DMS79 treated with DMSO at 0.1 percent for 48 hours (cell line): Measurements from ENCODE around the gene GRB2.
"Not testable (repeated sequence)": the region's sequence is repeated elsewhere in the genome, so short reads cannot be mapped to it uniquely, and the experiment has no call there.

Experiments used
- DNase-seq: peaks from one replicate; lab custom pipeline; 2025; lab: John Stamatoyannopoulos, UW

Gene GRB2

DNA sequence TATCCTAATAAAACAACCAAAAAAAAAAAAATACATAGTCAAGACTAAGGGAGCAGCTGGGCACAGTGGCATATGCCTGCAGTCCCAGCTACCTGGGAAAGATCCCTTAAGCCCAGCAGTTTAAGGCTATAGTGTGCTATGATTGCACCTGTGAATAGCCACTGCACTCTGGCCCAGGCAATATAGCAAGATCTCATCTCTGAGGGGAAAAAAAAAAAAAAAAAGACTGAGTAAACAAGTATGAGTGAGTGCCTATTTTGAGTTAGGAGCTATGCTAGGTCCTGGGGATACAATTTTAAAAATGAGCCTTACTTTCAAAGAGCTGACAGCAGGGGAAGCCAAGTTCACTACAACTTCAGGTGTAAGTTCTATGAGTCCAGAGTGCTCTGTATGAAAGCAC, 55.4 kb downstream of the GRB2 start:
- DNase-seq = no peak

- DNase-seq = no peak
Observed at GRCh38 chr17:75349589-75349988, 55.9 kb downstream of the GRB2 start.

DNA sequence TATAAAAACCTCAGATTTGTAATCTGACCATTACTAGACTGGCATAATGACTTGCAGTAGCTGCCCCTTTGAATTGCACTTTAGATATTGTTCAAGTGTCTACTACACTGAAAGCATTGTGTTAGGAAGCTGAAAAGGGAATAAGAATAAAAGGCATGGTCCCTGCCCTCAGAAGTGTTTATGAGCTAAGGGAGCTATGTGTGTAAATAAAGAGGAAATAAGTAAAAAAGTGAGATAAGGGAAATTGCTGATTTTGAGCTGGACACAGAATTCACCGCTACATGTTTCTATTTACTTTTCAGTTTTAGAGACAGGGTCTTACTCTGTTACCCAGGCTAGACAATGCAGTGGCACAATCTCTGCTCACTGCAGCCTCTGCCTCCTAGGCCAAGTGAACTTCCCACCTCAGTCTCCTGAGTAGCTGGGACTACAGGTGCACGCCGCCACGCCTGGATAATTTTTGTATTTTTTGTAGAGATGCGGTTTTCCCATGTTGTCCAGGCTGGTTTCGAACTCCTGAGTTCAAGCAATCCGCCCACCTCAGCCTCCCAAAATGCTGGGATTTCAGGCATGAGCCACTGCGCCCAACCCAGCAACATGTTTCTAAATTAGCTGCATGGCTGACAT, 57.0 kb downstream of the GRB2 start:
- peak; percentile 24 for DNase-seq

DNA sequence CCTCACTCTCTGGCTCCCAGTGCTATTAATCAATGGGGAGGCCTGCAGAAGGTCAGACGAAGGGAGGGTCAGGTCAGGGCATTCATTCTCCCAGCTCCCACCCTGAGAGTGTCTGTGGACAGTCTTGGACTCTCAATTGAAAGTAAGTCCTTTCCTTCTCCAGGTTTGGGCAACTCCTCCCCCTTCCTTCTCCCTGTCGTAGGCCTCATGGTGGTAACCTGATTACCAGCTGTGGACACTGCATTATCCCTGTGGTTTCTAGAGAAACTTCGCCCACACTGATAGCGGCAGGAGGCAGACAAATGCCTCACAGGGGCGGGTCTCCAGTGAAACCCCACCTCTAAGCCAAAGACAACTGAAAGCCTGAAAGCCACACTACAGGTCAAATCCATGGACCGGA, 58.6 kb downstream of the GRB2 start:
- no peak for DNase-seq

DNA sequence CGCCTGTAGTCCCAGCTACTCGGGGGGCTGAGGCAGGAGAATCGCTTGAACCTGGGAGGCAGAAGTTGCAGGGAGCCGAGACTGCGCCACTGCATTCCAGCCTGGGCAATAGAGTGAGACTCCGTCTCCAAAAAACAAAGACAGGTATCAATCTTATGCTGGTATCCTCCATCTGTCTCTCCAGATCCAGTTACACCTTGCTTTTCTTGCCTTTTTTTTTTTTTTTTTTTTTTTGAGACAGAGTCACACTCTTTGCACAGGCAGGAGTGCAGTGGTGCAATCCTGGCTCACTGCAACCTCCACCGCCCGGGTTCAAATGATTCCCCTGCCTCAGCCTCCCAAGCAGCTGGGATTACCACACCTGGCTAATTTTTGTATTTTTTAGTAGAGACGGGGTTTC, 59.1 kb downstream of the GRB2 start:
- not testable (repeated sequence) for DNase-seq

- no peak for DNase-seq
Observed at GRCh38 chr17:75345514-75346167, 59.8 kb downstream of the GRB2 start.

DNA sequence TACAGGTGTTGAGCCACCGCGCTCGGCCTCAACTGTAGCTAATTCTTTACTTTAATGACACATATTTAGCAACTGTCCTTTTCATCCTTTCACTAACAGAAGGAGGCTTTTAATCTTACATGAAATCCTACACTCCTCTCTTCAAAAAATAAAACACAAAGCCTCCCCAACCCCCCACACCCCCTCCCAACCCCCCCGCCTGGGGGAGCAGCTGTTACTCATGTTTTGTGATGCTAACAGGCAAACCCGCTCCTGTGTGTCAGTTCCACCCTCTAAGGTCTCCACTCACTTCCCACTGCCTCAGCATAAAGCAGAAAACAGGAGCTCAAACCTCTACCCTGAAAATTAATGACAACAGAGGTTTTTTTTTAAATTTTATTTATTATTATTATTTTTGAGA, 60.8 kb downstream of the GRB2 start:
- DNase-seq = no peak

- DNase-seq = no peak
Observed at GRCh38 chr17:75342996-75343395, 62.5 kb downstream of the GRB2 start.

- DNase-seq = no peak
Observed at GRCh38 chr17:75341784-75342486, 63.5 kb downstream of the GRB2 start.

DNA sequence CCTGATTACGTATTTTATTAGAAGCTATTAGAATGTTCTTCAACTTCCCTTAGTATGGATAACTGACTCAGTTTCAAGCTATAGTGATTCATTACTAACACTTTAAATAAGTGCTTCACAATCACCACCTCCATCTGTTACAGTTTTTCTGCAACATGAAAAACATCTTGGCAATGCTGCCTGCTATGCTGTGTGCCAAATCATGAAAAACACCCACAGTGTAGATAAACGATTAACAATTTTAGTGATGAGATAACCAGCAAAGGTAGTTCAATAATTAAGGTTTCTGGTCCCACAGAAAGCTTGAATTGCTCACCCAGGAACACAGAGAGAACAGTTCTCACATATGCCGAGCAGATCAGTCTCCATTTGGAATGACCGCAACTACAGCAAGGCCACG, 64.8 kb downstream of the GRB2 start:
- DNase-seq = no peak

DNA sequence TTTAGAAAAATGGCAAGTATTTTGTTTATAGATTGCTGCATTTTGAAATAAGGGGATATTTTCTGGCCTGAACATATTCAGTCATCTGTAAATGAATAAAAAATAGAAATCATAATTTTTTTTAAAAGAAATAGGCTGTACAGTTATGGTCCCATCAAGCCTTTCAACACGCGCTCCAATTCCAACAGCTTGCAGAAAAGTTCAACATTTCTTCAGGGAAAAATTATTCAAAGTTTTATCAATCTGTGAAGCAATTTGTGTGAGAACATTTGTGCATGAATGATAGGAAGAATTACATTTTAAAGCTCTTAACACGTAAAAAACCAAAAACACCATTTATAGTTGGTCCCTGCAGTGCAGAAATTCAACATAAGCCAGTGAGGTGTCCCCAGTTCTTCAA, 65.5 kb downstream of the GRB2 start:
- DNase-seq = no peak

DNA sequence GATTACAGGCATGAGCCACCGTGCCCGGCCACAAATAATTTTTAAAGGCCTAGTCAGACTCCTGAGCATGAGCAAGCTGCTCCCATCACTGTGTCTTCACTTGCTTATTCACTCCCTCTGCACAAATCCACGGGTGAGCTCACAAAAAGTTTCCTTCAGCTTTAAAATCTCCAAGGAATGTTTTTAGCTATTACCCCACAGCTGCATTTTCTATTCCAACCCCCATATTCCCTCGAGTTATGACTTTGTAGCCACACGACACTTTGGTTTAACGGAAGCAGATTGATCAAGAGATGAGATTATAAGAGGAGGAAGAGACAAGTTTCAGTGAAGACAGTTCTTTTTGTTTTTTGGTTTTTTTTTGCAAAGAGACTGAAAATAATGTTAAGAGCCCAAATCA, 67.1 kb downstream of the GRB2 start:
- DNase-seq = no peak

GRCh38 chr17:75335315-75335714, 70.2 kb downstream of the GRB2 start:
- no peak for DNase-seq

DNA sequence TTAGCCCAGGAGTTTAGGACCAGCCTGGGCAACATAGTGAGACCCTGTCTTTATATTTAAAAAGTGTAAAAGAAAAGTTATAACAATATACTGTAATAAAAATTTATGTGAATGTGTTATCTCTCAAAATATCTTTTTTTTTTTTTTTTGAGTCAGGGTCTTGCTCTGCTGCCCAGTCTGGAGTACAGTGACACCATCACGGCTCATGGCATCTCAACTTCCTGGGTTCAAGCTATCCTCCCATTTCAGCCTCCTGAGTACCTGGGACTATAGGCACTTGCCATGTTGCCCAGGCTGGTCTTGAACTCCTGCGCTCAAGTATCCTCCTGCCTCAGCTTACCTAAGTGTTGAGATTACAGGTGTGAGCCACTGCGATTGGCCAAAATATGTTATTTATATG, 70.8 kb downstream of the GRB2 start:
- no peak for DNase-seq

- DNase-seq = no peak
Observed at GRCh38 chr17:75331671-75332070, 73.8 kb downstream of the GRB2 start.

- DNase-seq = no peak
Observed at GRCh38 chr17:75327757-75328156, 77.7 kb downstream of the GRB2 start.

DNA sequence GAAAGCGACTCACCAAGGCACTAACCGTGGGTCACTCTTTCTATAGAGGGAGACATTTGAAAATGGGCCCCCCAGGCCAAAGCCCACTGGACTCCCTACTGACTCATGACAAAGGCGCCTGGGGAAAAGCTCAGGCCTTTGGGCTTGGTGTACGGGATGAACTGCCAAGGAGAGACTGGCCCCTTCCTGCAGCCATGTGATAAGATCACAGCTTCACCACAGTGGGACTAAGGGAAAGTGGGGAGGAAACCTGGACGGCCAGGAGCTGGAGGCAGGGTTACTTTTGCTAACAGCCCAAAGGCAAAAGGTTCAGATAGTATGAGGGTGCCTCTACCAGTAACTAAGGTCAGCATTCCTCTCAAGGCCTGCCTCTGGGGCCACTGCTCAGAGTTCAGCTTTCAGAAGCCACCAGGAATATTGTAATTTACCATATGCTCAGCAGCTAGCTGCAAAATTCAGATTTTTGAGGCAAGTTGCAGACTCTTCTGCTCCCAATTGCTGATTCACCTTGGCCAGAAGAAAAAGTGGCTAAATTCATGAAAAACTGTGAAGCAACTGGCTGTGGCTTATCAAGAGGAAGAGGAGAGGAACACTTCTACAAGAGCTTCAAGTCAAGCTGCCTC, 79.1 kb downstream of the GRB2 start:
- DNase-seq = no peak

GRCh38 chr17:75325827-75326225, 79.7 kb downstream of the GRB2 start:
- DNase-seq = no peak

DNA sequence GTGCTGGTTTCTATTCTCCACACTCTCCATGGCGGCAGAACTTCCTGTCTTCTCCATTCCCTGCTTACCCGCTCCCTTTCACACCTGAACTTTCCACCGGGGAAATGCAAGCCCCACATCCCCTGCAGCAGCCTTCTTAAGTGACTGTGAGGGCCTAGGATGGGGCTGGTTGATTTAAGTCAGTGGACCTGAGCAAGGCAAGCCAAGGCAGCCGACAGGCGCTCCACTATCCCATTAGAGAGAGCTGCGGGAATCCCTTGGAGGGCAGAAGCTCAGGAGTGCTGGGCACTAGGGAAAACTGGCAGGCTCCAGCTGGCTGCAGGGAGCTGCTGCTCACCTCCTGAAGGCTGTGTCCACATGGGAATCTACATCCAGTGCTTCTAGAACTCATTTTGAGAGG, 80.1 kb downstream of the GRB2 start:
- no peak for DNase-seq

DNA sequence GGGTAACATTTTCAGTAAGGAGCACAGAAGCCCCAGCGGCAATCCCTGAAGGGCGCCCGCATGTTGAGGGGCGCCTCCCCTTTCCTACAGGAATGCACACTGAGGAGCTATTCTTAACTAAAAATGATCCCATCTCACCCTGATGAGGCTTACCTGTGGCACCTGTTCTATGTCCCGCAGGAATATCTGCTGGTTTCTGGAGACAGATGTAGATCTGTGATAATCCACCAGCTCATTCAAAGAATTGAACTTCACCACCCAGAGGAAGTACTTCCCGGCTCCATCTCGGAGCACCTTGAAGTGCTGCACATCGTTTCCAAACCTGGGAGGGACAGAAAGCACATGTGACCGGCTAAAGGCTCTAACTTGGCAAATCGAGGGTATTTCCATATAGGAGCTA, 84.0 kb downstream of the GRB2 start:
- DNase-seq = no peak

GRCh38 chr17:75319904-75320691, 85.4 kb downstream of the GRB2 start:
- DNase-seq = no peak

GRCh38 chr17:75318615-75319222, 86.8 kb downstream of the GRB2 start:
- no peak for DNase-seq
